Prostate gland (tissue), 2 donors: ENCODE results near the gene FANCG. TPM values are rescaled to one million over a fixed set of nuclear protein-coding genes. Genes with fewer than 3 reads are reported as not detected.
A peak's percentile ranks its signal among the peaks of the same experiment; 100 is the strongest.

Experiments
- DNase-seq: peaks from one replicate; pipeline ENCODE4 v3.0.0-alpha.2; 2019; ENCODE audit warnings: low spot score
- H3K27ac ChIP-seq, 2 donors: fragments of 200-600 bp; sonication (generic); 2 replicates each; pipeline ENCODE4 v1.5.1; 2017 to 2019
- H3K27me3 ChIP-seq: fragments of 200-600 bp; sonication (generic); replicated peaks from 2 replicates; pipeline ENCODE4 v1.5.1; 2019; ENCODE audit not compliant: insufficient read depth
- H3K36me3 ChIP-seq, 2 donors: fragments of 200-600 bp; sonication (generic); 1 replicate in 1 of 2; 2 replicates in 1 of 2; pipeline versions ENCODE4 v1.5.1 to v1.8.1; 2017 to 2019
- H3K4me1 ChIP-seq: fragments of 200-600 bp; sonication (generic); replicated peaks from 2 replicates; pipeline ENCODE4 v1.5.1; 2019
- H3K4me3 ChIP-seq, 2 donors: fragments of 200-600 bp; sonication (generic); 2 replicates each; pipeline ENCODE4 v1.5.1; 2017 to 2019
- H3K9me3 ChIP-seq: fragments of 200-600 bp; sonication (generic); 2 replicates; pipeline ENCODE4 v1.5.1; 2017
- POLR2A ChIP-seq: fragments of 450-650 bp; IDR thresholded peaks from one replicate; pipeline ENCODE4 v1.6.1; 2016; ENCODE audit warnings: antibody characterized with exemption, mild to moderate bottlenecking
- POLR2AphosphoS5 ChIP-seq: sonication (generic); formaldehyde crosslinking; IDR thresholded peaks from one replicate; pipeline ENCODE4 v1.6.1; 2017; ENCODE audit warnings: antibody characterized with exemption
- WGBS: methylation state at CpG from one replicate; pipeline ENCODE4 v1.1.5; 2018; 5-methylcytosine and 5-hydroxymethylcytosine counted together
- intact Hi-C: fragments of 100-400 bp; cut with DNase I; formaldehyde crosslinking; loops from one replicate; pipeline ENCODE4 v1.14.2; 2022
- total RNA-seq, 2 donors: library from RNA; depleted of rRNA; stranded (reverse); fragments of >200 nt; gene quantifications; one replicate each; pipeline ENCODE4 v1.1.0, GENCODE V29; 2016
- TF ChIP-seq, protein P1 (sequence below), 4 experiments: fragments of 200-600 bp in 2 of 4; fragments of 450-650 bp in 2 of 4; sonication (generic) in 2 of 4; IDR thresholded peaks; 1 replicate in 3 of 4; 2 replicates in 1 of 4; pipeline ENCODE4 v1.5.1; 2016 to 2019; ENCODE audit warnings: antibody characterized with exemption in 4 of 4, mild to moderate bottlenecking in 2 of 4, moderate library complexity in 2 of 4

The FANCG gene
- total RNA-seq, 2 donors from 2014 or later, result 12.9 to 16.8 TPM

DNA sequence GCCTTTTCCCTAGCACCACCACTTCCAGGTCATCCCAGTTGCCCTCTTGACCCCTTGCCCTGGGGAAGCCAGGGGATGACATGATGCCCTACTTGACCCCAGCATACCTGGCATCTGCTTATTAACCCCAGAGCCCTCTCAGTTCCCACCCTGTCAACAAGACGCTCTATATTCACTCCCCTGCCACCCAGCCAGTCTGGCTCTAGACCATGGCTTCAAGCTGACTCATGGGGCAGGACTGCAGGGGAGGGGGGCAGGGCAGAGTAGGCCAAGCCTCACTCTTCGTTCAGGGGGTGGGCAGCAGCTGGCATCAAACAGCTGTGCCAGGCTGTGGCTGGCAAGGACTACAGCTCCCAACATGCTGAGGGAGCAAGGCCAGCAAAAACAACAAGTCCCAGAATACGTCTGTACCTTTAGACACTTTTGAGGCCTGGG, 30.6 kb upstream of the FANCG start:
- H3K4me3 ChIP-seq, result peak overlapping the region in 1 of 2 donors; percentile 73
- H3K27ac ChIP-seq, result no peak overlapping the region
- no peaks in the 10 kb centered on the region for H3K27me3 ChIP-seq
- no peak for DNase-seq
- H3K36me3 ChIP-seq, result peaks cover 16 to 20% of the 10 kb centered on the region in 2 donors
- intact Hi-C loops, result loop anchor here (10.0 kb wide), 3 partner anchors 54 to 624 kb away; partner anchors contain the start of genes CREB3, TESK1, TLN1 and UNC13B
- no peaks in the 10 kb centered on the region for H3K9me3 ChIP-seq
- peaks cover 11% of the 10 kb centered on the region for H3K4me1 ChIP-seq
- WGBS, result 11% methylated on average over 3 of the region's 3 CpGs
- TF ChIP-seq, protein P1, sequence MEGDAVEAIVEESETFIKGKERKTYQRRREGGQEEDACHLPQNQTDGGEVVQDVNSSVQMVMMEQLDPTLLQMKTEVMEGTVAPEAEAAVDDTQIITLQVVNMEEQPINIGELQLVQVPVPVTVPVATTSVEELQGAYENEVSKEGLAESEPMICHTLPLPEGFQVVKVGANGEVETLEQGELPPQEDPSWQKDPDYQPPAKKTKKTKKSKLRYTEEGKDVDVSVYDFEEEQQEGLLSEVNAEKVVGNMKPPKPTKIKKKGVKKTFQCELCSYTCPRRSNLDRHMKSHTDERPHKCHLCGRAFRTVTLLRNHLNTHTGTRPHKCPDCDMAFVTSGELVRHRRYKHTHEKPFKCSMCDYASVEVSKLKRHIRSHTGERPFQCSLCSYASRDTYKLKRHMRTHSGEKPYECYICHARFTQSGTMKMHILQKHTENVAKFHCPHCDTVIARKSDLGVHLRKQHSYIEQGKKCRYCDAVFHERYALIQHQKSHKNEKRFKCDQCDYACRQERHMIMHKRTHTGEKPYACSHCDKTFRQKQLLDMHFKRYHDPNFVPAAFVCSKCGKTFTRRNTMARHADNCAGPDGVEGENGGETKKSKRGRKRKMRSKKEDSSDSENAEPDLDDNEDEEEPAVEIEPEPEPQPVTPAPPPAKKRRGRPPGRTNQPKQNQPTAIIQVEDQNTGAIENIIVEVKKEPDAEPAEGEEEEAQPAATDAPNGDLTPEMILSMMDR (IDR thresholded peaks at IDR 0.05), result no peak
- TF ChIP-seq POLR2AphosphoS5, result no peak
- TF ChIP-seq POLR2A, result no peak

- H3K36me3 ChIP-seq, result peaks cover 20 to 28% of the 10 kb centered on the region in 2 donors
- H3K27me3 ChIP-seq, result no peaks in the 10 kb centered on the region
- peaks cover 11% of the 10 kb centered on the region for H3K4me1 ChIP-seq
- TF ChIP-seq POLR2A (no peak), POLR2AphosphoS5 (no peak)
- TF ChIP-seq, protein P1 (IDR thresholded peaks at IDR 0.05), result no peak
- H3K4me3 ChIP-seq, result no peak overlapping the region
- H3K9me3 ChIP-seq, result no peaks in the 10 kb centered on the region
- DNase-seq, result no peak
- no peak overlapping the region for H3K27ac ChIP-seq
- 67% methylated on average over 8 of the region's 8 CpGs for WGBS
- intact Hi-C loops, result no loop called here
Measured at GRCh38 chr9:35108946-35109575, 29.3 kb upstream of the FANCG start.

DNA sequence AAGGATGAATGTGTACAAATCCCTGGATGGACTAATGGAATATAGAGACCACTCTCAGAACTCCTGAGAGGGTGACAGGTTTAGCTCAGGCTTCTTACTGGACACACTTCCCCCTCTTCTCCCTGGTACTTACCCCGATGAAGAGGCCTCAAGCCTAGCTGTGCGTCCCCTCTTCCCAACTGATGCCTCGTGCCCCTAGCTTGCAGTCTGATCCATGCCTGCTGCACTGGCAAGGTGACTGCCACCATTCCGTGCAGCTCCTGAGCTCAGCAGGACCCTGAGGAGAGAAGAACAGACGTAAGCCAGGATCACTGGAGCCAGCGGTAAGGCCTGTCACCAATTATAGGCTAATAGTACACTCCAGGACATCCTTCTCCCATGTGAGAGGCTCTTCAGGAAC, 28.7 kb upstream of the FANCG start:
- TF ChIP-seq POLR2A, result no peak
- TF ChIP-seq, protein P1 (IDR thresholded peaks at IDR 0.05), result no peak
- no peak for TF ChIP-seq POLR2AphosphoS5
- no peaks in the 10 kb centered on the region for H3K27me3 ChIP-seq
- H3K36me3 ChIP-seq, result peaks cover 20 to 28% of the 10 kb centered on the region in 2 donors
- H3K4me3 ChIP-seq, result no peak overlapping the region
- H3K27ac ChIP-seq, result no peak overlapping the region
- 93% methylated on average over 6 of the region's 6 CpGs for WGBS
- no peak for DNase-seq
- H3K4me1 ChIP-seq, result peaks cover 6% of the 10 kb centered on the region
- no peaks in the 10 kb centered on the region for H3K9me3 ChIP-seq
- intact Hi-C loops, result no loop called here

- TF ChIP-seq POLR2A (no peak), POLR2AphosphoS5 (no peak)
- TF ChIP-seq, protein P1 (IDR thresholded peaks at IDR 0.05), result no peak
- DNase-seq, result no peak
- WGBS, result 77% methylated on average over 18 of the region's 18 CpGs
- Histone ChIP-seq H3K9me3 (no peaks in the 10 kb centered on the region), H3K4me1 (peaks cover 4% of the 10 kb centered on the region), H3K36me3 (peaks cover 20 to 28% of the 10 kb centered on the region in 2 donors), H3K27me3 (no peaks in the 10 kb centered on the region), H3K27ac (no peak overlapping the region), H3K4me3 (no peak overlapping the region)
- intact Hi-C loops, result no loop called here
Measured at GRCh38 chr9:35107297-35108290, 27.9 kb upstream of the FANCG start.
